Breast epithelium (tissue), 3 donors: Measurements from ENCODE around the gene LMX1A.

Experiments used
- CTCF ChIP-seq, 3 donors: fragments of 450-650 bp; IDR thresholded peaks; one replicate each; pipeline ENCODE4 v1.5.1; 2016 to 2017; ENCODE audit warnings: antibody characterized with exemption in 3 of 3, mild to moderate bottlenecking in 3 of 3, moderate library complexity in 3 of 3
- POLR2A ChIP-seq: fragments of 450-650 bp; IDR thresholded peaks from one replicate; pipeline ENCODE4 v1.6.1; 2016; ENCODE audit warnings: antibody characterized with exemption, mild to moderate bottlenecking, moderate library complexity
- POLR2AphosphoS5 ChIP-seq, 3 donors: sonication (generic); formaldehyde crosslinking; IDR thresholded peaks; one replicate each; pipeline ENCODE4 v1.6.1; 2017; ENCODE audit warnings: antibody characterized with exemption in 3 of 3

- no peak for TF ChIP-seq CTCF (IDR thresholded peaks at IDR 0.05)
- no peak for TF ChIP-seq POLR2AphosphoS5 (IDR thresholded peaks at IDR 0.05)
- no peak for TF ChIP-seq POLR2A
These were observed 167.5 kb downstream of the LMX1A start for GRCh38 chr1:165189011-165189410.
